ENCODE measurements around the gene CRYGS.
"Not testable (repeated sequence)": the region's sequence is repeated elsewhere in the genome, so short reads cannot be mapped to it uniquely, and the experiment has no call there.

- TF ChIP-seq CTCF, EP300, POLR2A (IDR thresholded peaks at IDR 0.05): not testable (repeated sequence)
These were observed 25.2 kb upstream of the CRYGS start for GRCh38 chr3:186569361-186569760.

All from ovary (tissue), 3 donors.